ENCODE data around the gene DHX34.

- TF ChIP-seq FOSL1 (tag; conservative IDR thresholded peaks at IDR 0.05) (no peak), TEAD4 (IDR thresholded peaks at IDR 0.05; ENCODE audit: low read length) (no peak), TEAD4 (CRISPR knock-in tag; IDR thresholded peaks at IDR 0.05; ENCODE audit: borderline replicate concordance) (no peak), CTCF (IDR thresholded peaks at IDR 0.05 in 2 of 3, conservative IDR thresholded peaks at IDR 0.05 in 1 of 3; ENCODE audit: insufficient read depth in 2 of 3, low read depth in 1 of 3, low read length in 3 of 3) (no peak), ZNF408 (CRISPR knock-in tag; IDR thresholded peaks at IDR 0.05; ENCODE audit: low read depth) (no peak), NR3C1 (CRISPR knock-in tag; IDR thresholded peaks at IDR 0.05) (no peak), PPARD (CRISPR knock-in tag; IDR thresholded peaks at IDR 0.05) (no peak), TAL1 (IDR thresholded peaks at IDR 0.05) (no peak), TRIM28 (IDR thresholded peaks at IDR 0.05) (no peak), USF2 (CRISPR knock-in tag; IDR thresholded peaks at IDR 0.05) (no peak), GTF2E2 (tag; IDR thresholded peaks at IDR 0.05) (no peak), RAD51 (IDR thresholded peaks at IDR 0.05; ENCODE audit: borderline replicate concordance, low read depth) (no peak), E2F1 (CRISPR knock-in tag; IDR thresholded peaks at IDR 0.05) (no peak), CBX2 (IDR thresholded peaks at IDR 0.05; ENCODE audit: insufficient read depth, low read length, poor library complexity, severe bottlenecking) (no peak)
Measured at GRCh38 chr19:47363758-47364531, 14.8 kb downstream of the DHX34 start.
